GM12891 (cell line): ENCODE data around the gene ACAD9.
"Not testable (repeated sequence)": the region's sequence is repeated elsewhere in the genome, so short reads cannot be mapped to it uniquely, and the experiment has no call there.

Source experiments
- POLR2A ChIP-seq: IDR thresholded peaks from 2 replicates; pipeline ENCODE4 v1.6.1; 2011; ENCODE audit warnings: low read depth, low read length, control low read depth
- TAF1 ChIP-seq: IDR thresholded peaks from 2 replicates; pipeline ENCODE4 v1.6.1; 2011; ENCODE audit warnings: low read depth, low read length, control low read depth

- TF ChIP-seq POLR2A, TAF1: not testable (repeated sequence)
Measured at GRCh38 chr3:128864849-128865804, 14.3 kb upstream of the ACAD9 start.
